Measurements from ENCODE around the gene OR10G3. TPM values are rescaled to one million over a fixed set of nuclear protein-coding genes. Genes with fewer than 3 reads are reported as not detected.
"Not testable (repeated sequence)": the region's sequence is repeated elsewhere in the genome, so short reads cannot be mapped to it uniquely, and the experiment has no call there.

Gene OR10G3
- polyA plus RNA-seq, 3 donors from 2014 or later = not detected

GRCh38 chr14:21544588-21544987 is 35.3 kb downstream of the OR10G3 start:
- H3K4me3 Mint-ChIP-seq; H3K4me1 Mint-ChIP-seq; DNase-seq; H3K9me3 Mint-ChIP-seq; H3K36me3 Mint-ChIP-seq; H3K27me3 Mint-ChIP-seq (ENCODE audit: low read depth in 3 of 3); H3K27ac Mint-ChIP-seq: not testable (repeated sequence)

- peaks cover 2 to 13% (median 3%) of the 10 kb centered on the region in 3 donors for H3K27me3 Mint-ChIP-seq (ENCODE audit: low read depth in 3 of 3)
- no peak overlapping the region for H3K27ac Mint-ChIP-seq
- H3K4me3 Mint-ChIP-seq = no peak overlapping the region
- H3K36me3 Mint-ChIP-seq = no peaks in the 10 kb centered on the region
- no peak for DNase-seq
- H3K9me3 Mint-ChIP-seq = no peaks in the 10 kb centered on the region
- no peaks in the 10 kb centered on the region for H3K4me1 Mint-ChIP-seq
Observed at GRCh38 chr14:21543963-21544362, 35.9 kb downstream of the OR10G3 start.

GRCh38 chr14:21543521-21543960 is 36.3 kb downstream of the OR10G3 start:
- no peak overlapping the region for H3K4me3 Mint-ChIP-seq
- H3K9me3 Mint-ChIP-seq = no peaks in the 10 kb centered on the region
- DNase-seq = no peak
- H3K27me3 Mint-ChIP-seq (ENCODE audit: low read depth in 3 of 3) = peaks cover 2 to 17% (median 3%) of the 10 kb centered on the region in 3 donors
- no peak overlapping the region for H3K27ac Mint-ChIP-seq
- no peaks in the 10 kb centered on the region for H3K36me3 Mint-ChIP-seq
- H3K4me1 Mint-ChIP-seq = no peaks in the 10 kb centered on the region

- Mint-ChIP-seq H3K4me1 (peaks cover 0 to 9% of the 10 kb centered on the region in 2 donors), H3K4me3 (no peak overlapping the region), H3K9me3 (peaks cover 0 to 2% (median 0%) of the 10 kb centered on the region in 6 donors), H3K36me3 (peaks cover 0 to 4% (median 0%) of the 10 kb centered on the region in 3 donors), H3K27me3 (ENCODE audit: low read depth in 3 of 3) (peaks cover 3 to 20% (median 5%) of the 10 kb centered on the region in 3 donors), H3K27ac (no peak overlapping the region)
- DNase-seq = no peak
Observed at GRCh38 chr14:21541413-21542074, 38.3 kb downstream of the OR10G3 start.

GRCh38 chr14:21539189-21539940 is 40.5 kb downstream of the OR10G3 start:
- no peak overlapping the region for H3K4me3 Mint-ChIP-seq
- peaks cover 7 to 25% (median 17%) of the 10 kb centered on the region in 3 donors for H3K27me3 Mint-ChIP-seq (ENCODE audit: low read depth in 3 of 3)
- H3K27ac Mint-ChIP-seq = no peak overlapping the region
- peaks cover 0 to 2% (median 0%) of the 10 kb centered on the region in 6 donors for H3K9me3 Mint-ChIP-seq
- no peak for DNase-seq
- H3K36me3 Mint-ChIP-seq = peaks cover 0 to 4% (median 0%) of the 10 kb centered on the region in 3 donors
- peaks cover 0 to 14% of the 10 kb centered on the region in 2 donors for H3K4me1 Mint-ChIP-seq

- H3K36me3 Mint-ChIP-seq = peaks cover 0 to 4% (median 0%) of the 10 kb centered on the region in 3 donors
Observed at GRCh38 chr14:21537090-21537424, 42.8 kb downstream of the OR10G3 start.

GRCh38 chr14:21536418-21537089 is 43.3 kb downstream of the OR10G3 start:
- Mint-ChIP-seq H3K4me1 (peaks cover 0 to 14% of the 10 kb centered on the region in 2 donors), H3K27me3 (ENCODE audit: low read depth in 3 of 3) (peaks cover 4 to 22% (median 18%) of the 10 kb centered on the region in 3 donors), H3K27ac (peak overlapping the region in 1 of 6 donors; percentile 7), H3K36me3 (peaks cover 0 to 4% (median 0%) of the 10 kb centered on the region in 3 donors), H3K4me3 (no peak overlapping the region), H3K9me3 (peaks cover 0 to 4% (median 0%) of the 10 kb centered on the region in 6 donors)
- DNase-seq = no peak

More at GRCh38 chr14:21537090-21537424, 42.8 kb downstream of the OR10G3 start:
- DNase-seq = no peak
- H3K9me3 Mint-ChIP-seq = peaks cover 0 to 4% (median 0%) of the 10 kb centered on the region in 6 donors
- H3K4me1 Mint-ChIP-seq = peaks cover 0 to 14% of the 10 kb centered on the region in 2 donors
- H3K4me3 Mint-ChIP-seq = no peak overlapping the region
- peak overlapping the region in 1 of 6 donors; percentile 7 for H3K27ac Mint-ChIP-seq
- H3K27me3 Mint-ChIP-seq (ENCODE audit: low read depth in 3 of 3) = peaks cover 4 to 22% (median 16%) of the 10 kb centered on the region in 3 donors

GRCh38 chr14:21535545-21536417 is 44.1 kb downstream of the OR10G3 start:
- peaks cover 0 to 4% (median 0%) of the 10 kb centered on the region in 3 donors for H3K36me3 Mint-ChIP-seq
- H3K27ac Mint-ChIP-seq = no peak overlapping the region
- H3K4me3 Mint-ChIP-seq = no peak overlapping the region
- peaks cover 0 to 4% (median 0%) of the 10 kb centered on the region in 6 donors for H3K9me3 Mint-ChIP-seq
- H3K4me1 Mint-ChIP-seq = peaks cover 0 to 14% of the 10 kb centered on the region in 2 donors
- peaks cover 4 to 24% (median 18%) of the 10 kb centered on the region in 3 donors for H3K27me3 Mint-ChIP-seq (ENCODE audit: low read depth in 3 of 3)
- DNase-seq = no peak

- Mint-ChIP-seq H3K4me3 (no peak overlapping the region), H3K36me3 (peaks cover 0 to 4% (median 0%) of the 10 kb centered on the region in 3 donors), H3K27ac (no peak overlapping the region), H3K27me3 (ENCODE audit: low read depth in 3 of 3) (peaks cover 4 to 28% (median 18%) of the 10 kb centered on the region in 3 donors), H3K4me1 (peaks cover 0 to 14% of the 10 kb centered on the region in 2 donors), H3K9me3 (peaks cover 0 to 4% (median 0%) of the 10 kb centered on the region in 6 donors)
- no peak for DNase-seq
Observed at GRCh38 chr14:21534576-21534975, 45.3 kb downstream of the OR10G3 start.

- peaks cover 4 to 19% (median 17%) of the 10 kb centered on the region in 3 donors for H3K27me3 Mint-ChIP-seq (ENCODE audit: low read depth in 3 of 3)
- peaks cover 0 to 14% of the 10 kb centered on the region in 2 donors for H3K4me1 Mint-ChIP-seq
- DNase-seq = no peak
- no peak overlapping the region for H3K4me3 Mint-ChIP-seq
- H3K36me3 Mint-ChIP-seq = peaks cover 0 to 4% (median 0%) of the 10 kb centered on the region in 3 donors
- no peak overlapping the region for H3K27ac Mint-ChIP-seq
- peaks cover 0 to 4% (median 0%) of the 10 kb centered on the region in 6 donors for H3K9me3 Mint-ChIP-seq
Observed at GRCh38 chr14:21533294-21533693, 46.6 kb downstream of the OR10G3 start.

GRCh38 chr14:21529515-21529914 is 50.4 kb downstream of the OR10G3 start:
- Mint-ChIP-seq H3K4me1 (peaks cover 11 to 15% of the 10 kb centered on the region in 2 donors), H3K9me3 (peaks cover 0 to 2% (median 0%) of the 10 kb centered on the region in 6 donors), H3K4me3 (no peak overlapping the region), H3K27ac (no peak overlapping the region), H3K36me3 (no peaks in the 10 kb centered on the region), H3K27me3 (ENCODE audit: low read depth in 3 of 3) (peaks cover 1 to 12% (median 4%) of the 10 kb centered on the region in 3 donors)
- DNase-seq = no peak

GRCh38 chr14:21528381-21529348 is 51.2 kb downstream of the OR10G3 start:
- Mint-ChIP-seq H3K9me3 (peaks cover 0 to 2% (median 0%) of the 10 kb centered on the region in 6 donors), H3K36me3 (no peaks in the 10 kb centered on the region), H3K4me1 (peaks cover 11 to 15% of the 10 kb centered on the region in 2 donors), H3K4me3 (peak overlapping the region in 1 of 5 donors; percentile 14), H3K27me3 (ENCODE audit: low read depth in 3 of 3) (peaks cover 1 to 8% (median 3%) of the 10 kb centered on the region in 3 donors), H3K27ac (no peak overlapping the region)
- no peak for DNase-seq
